NCI-H446 (cell line): Measurements from ENCODE around the gene CNTNAP3.
"Not testable (repeated sequence)": the region's sequence is repeated elsewhere in the genome, so short reads cannot be mapped to it uniquely, and the experiment has no call there.

Experiments used
- DNase-seq, 2 experiments: peaks; one replicate each; lab custom pipeline; 2025; lab: John Stamatoyannopoulos, UW

The CNTNAP3 gene

DNA sequence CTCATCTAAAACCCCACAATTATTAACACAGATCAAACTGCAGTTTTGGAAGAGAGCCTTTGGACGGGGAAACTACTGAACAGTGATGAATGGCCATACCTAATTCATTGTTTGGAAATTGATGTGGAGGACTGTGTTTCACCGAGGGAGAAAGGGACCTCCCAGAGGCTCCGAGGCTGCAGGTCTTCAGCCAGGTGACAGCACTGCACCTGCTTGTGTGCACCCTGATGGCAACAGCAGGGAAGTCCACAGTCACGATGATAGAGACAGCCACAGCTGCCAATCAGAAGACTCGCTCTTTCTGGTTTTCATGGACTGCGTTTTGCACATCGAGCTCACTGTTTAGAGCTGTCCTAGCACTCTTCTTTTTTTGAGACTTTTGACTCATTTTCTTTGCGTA, 214.4 kb downstream of the CNTNAP3 start:
- DNase-seq: not testable (repeated sequence)

DNA sequence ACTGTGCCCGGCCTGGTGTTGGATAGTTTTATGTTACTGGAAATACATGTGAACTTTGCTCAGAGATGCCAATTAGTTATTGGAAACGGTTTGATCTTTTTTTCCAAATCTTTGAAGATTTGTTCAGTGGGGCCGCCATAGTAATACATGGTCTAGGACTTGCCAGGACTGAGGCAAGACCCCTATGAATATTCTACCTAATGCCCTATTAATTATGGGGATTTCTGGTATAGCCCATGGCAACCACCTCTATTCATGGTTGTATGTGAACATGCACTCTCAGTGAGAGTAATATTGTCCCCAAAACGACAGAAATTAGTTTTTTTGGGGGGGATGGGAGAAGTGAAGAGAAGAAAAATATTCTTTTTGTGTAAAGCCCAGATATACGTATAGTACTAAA, 220.3 kb downstream of the CNTNAP3 start:
- not testable (repeated sequence) for DNase-seq

DNA sequence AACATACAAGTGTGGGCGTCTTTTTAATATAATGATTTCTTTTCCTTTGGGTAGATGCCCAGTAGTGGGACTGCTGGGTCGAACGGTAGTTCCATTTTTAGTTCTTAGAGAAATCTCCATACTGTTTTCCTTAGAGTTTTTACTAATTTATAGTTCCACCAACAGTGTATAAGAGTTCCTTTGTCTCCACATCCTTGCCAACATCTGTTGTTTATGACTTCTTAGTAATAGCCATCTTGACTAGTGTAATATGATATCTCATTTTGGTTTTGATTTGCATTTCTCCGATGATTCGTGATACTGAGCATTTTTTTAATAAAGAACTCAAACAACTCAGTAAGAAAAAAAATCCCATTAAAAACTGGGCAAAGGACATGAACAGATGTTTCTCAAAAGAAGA, 225.0 kb downstream of the CNTNAP3 start:
- not testable (repeated sequence) for DNase-seq

DNA sequence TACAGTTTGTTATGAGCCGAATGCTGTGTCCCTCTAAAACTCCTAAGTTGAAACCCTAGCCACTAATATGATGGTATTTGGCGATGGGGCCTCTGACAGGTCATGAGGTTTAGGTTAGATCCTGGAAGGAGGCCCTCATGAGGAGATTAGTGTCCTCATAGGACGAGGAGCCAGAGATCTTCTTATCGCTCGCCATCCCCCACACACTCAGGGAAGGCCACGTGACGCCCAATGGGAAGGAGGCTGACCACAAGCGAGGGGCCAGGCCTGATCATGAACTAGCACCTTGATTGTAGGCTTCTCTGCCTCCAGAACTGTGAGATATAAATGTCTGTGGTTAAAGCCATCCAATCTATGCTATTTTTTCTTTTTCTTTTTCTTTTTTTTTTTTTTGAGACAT, 233.5 kb downstream of the CNTNAP3 start:
- not testable (repeated sequence) for DNase-seq

DNA sequence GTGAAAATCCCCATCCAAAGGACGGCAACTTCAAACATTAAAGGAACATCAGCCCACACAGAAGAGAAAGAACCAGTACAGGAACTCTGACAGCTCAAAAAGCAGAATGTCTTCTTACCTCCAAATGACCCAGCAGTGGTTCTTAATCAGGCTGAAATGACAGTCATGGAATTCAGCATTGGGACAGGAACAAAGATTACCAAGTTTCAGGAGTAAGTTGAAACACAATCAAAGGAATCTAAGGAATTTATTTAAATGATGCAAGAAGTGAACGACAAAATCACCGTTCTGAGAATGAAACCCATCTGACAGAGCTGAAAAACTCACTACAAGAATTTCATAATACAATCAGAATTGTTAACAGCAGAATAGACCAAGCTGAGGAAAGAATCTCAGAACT, 241.1 kb downstream of the CNTNAP3 start:
- DNase-seq: not testable (repeated sequence)

DNA sequence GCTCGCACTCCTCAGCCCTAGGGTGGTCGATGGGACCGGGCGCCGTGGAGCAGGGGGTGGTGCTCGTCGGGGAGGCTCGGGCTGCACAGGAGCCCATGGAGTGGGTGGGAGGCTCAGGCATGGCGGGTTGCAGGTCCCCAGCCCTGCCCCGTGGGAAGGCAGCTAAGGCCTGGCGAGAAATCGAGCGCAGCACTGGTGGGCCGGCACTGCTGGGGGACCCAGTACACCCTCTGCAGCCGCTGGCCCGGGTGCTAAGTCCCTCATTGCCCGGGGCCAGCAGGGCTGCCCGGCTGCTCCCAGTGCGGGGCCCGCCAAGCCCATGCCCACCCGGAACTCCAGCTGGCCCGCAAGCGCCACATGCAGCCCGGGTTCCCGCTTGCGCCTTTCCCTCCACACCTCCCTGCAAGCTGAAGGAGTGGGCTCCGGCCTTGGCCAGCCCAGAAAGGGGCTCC, 245.6 kb downstream of the CNTNAP3 start:
- DNase-seq: not testable (repeated sequence)

DNA sequence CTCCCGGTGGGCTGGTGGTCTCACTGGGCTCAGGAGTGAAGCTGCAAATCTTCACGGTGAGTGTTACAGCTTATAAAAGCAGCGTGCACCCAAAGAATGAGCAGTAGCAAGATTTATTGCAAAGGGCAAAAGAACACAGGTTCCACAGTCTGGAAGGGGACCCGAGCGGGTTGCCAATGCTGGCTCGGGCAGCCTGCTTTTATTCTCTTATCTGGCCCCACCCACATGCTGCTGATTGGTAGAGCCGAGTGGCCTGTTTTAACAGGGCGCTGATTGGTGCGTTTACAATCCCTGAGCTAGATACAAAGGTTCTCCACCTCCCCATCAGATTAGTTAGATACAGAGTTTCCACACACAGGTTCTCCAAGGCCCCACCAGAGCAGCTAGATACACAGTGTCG, 246.2 kb downstream of the CNTNAP3 start:
- DNase-seq: not testable (repeated sequence)

DNA sequence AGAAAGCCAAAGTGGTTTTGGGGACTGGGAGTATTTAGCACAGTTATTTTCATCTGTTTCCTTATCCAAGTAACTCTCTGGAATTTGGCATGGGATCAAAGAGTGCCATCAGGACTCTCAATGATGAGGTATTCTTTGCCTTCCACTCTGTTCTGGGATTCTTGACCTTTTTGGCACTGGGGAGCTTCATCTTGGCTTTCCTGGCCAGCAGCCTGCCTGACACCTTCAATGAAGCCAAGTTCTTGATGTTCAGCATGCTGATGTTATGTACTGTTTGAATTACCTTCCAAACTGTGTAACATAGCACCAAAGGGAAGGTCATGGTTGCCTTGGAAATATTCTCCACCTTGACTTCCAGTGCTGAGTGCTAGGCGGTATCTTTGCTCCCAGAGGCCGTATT, 248.8 kb downstream of the CNTNAP3 start:
- DNase-seq: not testable (repeated sequence)

DNA sequence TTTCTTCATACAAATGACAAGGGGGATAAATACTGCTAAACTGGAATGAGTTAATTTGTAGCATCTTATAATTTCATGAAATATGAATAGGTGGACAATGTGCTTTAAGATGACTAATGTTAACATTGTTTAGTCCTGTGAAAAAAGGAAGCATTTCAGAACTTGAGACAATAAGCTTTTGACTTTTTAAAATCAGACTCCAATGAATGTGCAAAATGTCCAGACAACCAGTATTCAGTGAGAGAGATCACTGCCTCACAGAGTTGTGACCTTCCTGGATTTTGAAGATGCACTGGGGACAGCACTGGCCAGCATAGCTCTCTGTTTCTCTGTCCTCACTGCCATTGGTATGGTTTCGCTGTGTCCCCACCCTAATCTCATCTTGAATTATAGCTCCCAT, 249.7 kb downstream of the CNTNAP3 start:
- not testable (repeated sequence) for DNase-seq

DNA sequence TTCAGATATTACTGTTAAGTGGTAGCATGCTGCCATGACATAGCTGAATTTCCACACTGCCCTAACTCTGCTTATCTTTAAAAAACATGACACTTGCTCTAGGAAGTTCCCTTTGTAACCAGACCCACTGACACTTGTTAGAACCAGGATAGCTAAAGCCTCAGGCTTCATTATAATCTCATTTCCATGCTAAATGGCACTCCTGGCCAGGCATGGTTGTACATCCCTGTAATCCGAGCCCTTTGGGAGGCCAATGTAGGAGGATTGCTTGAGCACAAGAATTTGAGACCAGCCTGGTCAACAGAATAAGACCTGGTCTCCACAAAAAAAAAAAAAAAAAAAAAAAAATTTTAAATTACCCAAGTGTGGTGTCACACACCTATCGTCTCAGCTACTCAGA, 254.1 kb downstream of the CNTNAP3 start:
- not testable (repeated sequence) for DNase-seq

DNA sequence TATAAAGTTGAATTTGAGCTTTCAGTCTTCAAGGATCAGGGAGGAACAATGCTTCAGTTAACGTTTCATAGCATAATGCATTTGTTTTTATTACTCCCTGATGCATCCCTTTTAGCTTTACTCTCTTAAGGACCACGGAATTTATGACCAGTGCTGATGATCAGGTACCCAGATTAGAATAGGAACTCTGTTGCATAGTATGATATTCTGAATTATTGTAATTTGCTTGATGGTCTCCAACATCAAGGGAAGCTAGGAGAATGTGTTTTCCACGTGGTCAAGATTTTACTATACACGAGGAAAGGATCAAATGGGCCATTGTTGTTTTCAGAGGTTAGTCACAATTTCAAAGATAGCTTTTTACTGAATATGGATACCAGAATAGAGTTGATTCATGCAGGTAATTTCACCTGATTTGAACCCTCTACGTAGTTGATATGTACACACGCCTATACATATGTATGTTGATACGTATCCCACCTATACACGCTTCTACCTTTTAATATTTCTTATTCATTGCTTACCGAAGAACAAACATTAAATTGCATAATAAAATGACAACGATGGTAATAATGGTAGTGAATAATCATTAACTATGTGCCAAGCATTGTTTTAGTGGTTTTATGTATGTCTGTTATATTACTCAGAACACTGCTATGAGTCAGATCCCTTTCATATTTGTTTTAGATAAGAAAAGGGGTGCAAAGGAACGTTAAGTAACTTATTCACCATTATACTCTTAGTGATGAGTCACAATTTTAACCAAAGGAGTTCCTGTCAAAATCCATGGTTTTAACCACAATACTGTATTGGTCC, 257.6 kb downstream of the CNTNAP3 start:
- not testable (repeated sequence) for DNase-seq

DNA sequence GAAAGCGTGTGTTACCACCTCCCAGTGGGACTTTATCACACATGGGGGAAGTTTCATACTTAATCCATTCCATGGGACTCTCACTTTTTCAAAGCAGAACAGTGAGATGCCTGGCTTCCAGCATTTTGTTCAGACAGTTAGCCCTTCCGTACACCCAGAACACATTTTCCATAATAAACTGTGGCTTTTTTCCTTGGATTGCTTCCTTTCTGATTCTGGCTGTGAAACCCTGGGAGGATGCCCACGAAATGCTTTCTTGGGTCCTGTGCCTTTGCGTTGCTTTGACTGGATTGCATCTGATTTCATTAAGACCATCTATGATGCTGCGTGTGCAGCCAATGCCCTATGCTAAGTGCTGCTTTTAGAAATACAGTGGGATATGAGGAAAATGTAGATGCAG, 259.1 kb downstream of the CNTNAP3 start:
- not testable (repeated sequence) for DNase-seq

DNA sequence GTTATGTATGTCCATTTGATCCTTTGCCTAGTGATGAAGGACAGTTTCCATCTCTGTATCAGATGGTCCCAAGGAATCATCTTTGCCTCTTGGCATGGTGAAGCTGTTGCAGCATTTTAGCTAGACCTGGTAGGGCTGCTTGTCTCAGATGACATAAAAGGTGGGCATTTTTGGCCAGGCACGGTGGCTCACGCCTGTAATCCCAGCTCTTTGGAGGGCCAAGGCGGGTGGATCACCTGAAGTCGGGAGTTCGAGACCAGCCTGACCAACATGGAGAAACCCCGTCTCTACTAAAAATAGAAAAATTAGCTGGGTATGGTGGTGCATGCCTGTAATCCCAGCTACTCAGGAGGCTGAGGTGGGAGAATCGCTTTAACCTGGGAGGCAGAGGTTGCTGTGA, 259.8 kb downstream of the CNTNAP3 start:
- DNase-seq: not testable (repeated sequence)

DNA sequence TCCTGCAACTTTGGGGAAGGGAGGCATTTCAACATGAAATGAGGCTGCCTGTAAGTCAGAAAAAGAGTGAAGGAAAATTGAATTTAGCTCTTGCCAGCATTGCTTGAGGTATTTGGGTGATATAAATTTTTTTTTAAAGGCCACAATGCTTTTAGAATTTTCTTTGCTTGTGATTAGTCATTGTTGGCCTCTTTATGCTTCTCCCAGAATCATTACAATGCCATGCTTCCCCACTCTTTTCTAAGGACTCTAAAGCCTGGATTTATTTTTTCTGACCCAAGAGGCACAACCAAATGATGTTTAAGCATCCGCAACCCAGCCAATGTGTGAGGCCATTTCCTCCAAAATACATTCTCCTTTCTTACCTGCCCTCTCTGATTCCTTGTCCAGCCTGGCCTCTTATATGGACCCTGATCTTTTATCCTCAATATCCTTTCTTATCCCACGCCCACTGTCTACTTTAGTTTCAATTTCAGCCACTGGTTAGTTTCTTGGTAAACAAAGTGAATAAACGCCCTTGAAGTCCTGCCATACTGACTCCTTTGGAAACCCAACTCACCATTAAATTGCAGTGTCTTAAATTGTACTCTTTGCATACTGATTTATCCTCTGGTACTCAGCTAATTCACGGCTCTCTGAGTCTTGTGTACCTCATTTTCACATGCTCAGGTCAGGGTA, 261.9 kb downstream of the CNTNAP3 start:
- not testable (repeated sequence) for DNase-seq
